PFSK-1 (cell line): ENCODE results near the gene ASCC1.

Experiments
- FOXP2 ChIP-seq: optimal IDR thresholded peaks from 2 replicates; pipeline ENCODE3; 2011; ENCODE audit warnings: borderline replicate concordance, control low read depth, inconsistent platforms; ENCODE audit not compliant: insufficient read depth; ENCODE audit errors: extremely low read length, extremely low read depth
- POLR2AphosphoS5 ChIP-seq: IDR thresholded peaks from 2 replicates; pipeline ENCODE4 v1.6.1; 2012; ENCODE audit warnings: low read depth, mild to moderate bottlenecking, control low read depth, low read length, moderate library complexity
- SIN3A ChIP-seq: IDR thresholded peaks from 2 replicates; pipeline ENCODE4 v1.6.1; 2012; ENCODE audit warnings: mild to moderate bottlenecking, low read length, moderate library complexity, borderline replicate concordance; ENCODE audit not compliant: insufficient read depth
- TAF1 ChIP-seq: IDR thresholded peaks from 2 replicates; pipeline ENCODE4 v1.6.1; 2012; ENCODE audit warnings: low read length, control low read depth, borderline replicate concordance; ENCODE audit not compliant: insufficient read depth
- TF ChIP-seq, protein P1 (sequence below), 2 experiments: IDR thresholded peaks; 2 replicates each; pipeline versions ENCODE4 v1.6.1 to v1.8.0; 2011 to 2012; ENCODE audit warnings: low read depth in 2 of 2, low read length in 2 of 2, control low read depth in 1 of 2, inconsistent platforms in 1 of 2, mild to moderate bottlenecking in 1 of 2, moderate library complexity in 1 of 2; ENCODE audit not compliant: insufficient read depth in 1 of 2

ASCC1 gene

DNA sequence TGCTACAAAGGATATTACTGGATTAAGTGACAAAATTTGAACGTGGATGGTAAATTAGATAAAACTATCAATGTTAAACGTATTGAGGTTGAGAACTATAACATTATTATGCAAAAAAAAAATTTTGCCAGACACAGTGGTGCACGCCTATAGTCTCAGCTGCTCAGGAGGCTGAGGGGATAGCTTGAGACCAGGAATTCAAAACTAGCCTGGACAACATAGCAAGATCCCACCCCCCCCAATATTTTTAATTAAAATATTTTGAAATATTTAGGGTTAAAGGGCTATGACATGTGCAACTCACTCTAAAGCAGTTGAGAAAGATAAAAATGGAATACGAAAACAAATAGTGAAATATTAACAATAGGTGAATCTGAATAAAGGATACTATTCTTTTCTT lies 45.3 kb downstream of the ASCC1 start:
- TF ChIP-seq TAF1 (no peak), FOXP2 (no peak), POLR2AphosphoS5 (no peak), SIN3A (no peak)
- TF ChIP-seq, protein P1, sequence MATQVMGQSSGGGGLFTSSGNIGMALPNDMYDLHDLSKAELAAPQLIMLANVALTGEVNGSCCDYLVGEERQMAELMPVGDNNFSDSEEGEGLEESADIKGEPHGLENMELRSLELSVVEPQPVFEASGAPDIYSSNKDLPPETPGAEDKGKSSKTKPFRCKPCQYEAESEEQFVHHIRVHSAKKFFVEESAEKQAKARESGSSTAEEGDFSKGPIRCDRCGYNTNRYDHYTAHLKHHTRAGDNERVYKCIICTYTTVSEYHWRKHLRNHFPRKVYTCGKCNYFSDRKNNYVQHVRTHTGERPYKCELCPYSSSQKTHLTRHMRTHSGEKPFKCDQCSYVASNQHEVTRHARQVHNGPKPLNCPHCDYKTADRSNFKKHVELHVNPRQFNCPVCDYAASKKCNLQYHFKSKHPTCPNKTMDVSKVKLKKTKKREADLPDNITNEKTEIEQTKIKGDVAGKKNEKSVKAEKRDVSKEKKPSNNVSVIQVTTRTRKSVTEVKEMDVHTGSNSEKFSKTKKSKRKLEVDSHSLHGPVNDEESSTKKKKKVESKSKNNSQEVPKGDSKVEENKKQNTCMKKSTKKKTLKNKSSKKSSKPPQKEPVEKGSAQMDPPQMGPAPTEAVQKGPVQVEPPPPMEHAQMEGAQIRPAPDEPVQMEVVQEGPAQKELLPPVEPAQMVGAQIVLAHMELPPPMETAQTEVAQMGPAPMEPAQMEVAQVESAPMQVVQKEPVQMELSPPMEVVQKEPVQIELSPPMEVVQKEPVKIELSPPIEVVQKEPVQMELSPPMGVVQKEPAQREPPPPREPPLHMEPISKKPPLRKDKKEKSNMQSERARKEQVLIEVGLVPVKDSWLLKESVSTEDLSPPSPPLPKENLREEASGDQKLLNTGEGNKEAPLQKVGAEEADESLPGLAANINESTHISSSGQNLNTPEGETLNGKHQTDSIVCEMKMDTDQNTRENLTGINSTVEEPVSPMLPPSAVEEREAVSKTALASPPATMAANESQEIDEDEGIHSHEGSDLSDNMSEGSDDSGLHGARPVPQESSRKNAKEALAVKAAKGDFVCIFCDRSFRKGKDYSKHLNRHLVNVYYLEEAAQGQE (IDR thresholded peaks at IDR 0.05; ENCODE audit: insufficient read depth in 1 of 2, low read depth in 2 of 2, low read length in 2 of 2), result no peak

DNA sequence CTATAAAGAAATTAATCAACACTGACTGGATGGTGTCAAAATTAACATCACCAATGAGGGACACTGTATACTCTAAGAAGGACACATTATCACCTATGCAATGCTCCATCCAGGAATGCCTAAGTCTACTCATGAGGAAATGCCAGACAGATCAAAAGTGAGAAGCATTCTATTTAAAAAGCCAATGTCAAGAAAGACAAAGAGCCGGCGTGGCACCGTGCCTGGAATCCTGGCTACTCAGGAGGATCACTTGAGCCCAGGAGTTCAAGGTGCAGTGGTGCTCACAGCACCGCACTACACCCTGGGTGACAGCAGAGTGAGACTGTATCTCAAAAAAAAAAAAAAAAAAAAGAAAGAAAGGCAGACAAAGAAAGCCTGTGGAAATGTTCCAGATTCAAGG lies 45.8 kb downstream of the ASCC1 start:
- TF ChIP-seq TAF1 (no peak), SIN3A (no peak), POLR2AphosphoS5 (no peak)
- TF ChIP-seq, protein P1 (IDR thresholded peaks at IDR 0.05; ENCODE audit: insufficient read depth in 1 of 2, low read depth in 2 of 2, low read length in 2 of 2), result no peak

DNA sequence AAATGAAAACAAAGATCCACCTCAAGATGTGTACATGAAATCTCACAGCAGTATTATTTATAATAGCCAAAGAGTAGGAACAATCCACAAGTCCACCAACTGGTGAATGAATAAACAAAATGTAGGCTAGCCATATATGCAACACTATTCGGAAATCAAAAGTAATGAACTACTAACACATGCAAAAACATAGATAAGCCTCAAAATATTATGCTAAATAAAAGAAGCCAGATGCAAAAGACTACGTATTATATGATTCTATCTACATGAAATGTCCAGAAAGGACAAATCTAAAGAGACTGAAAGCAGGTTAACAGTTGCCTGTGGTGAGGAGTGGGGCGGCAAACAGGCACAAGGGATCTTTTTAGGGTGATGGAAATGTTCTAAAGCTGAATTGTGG lies 49.0 kb downstream of the ASCC1 start:
- TF ChIP-seq POLR2AphosphoS5 (no peak), FOXP2 (no peak)

DNA sequence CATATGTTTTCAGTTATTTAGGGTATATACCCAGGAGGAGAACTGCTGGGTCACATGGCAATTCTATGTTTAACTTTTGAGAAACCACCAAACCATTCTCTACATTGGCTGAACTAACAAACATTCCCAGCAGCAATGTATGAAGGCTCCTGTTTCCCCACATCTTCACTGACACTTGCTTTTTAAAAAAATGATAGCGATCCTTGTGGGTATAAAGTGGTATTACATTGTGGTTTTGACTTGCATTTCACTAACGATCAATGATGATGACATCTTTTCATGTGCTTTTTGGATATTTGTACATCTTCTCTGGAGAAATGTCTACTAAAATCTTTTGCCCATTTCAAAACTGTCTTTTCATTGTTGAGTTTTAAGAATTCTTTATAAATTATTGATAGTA lies 51.5 kb downstream of the ASCC1 start:
- TF ChIP-seq FOXP2, result no peak
- TF ChIP-seq TAF1, result no peak
- TF ChIP-seq, protein P1 (IDR thresholded peaks at IDR 0.05; ENCODE audit: insufficient read depth in 1 of 2, low read depth in 2 of 2, low read length in 2 of 2), result no peak
- no peak for TF ChIP-seq POLR2AphosphoS5
- no peak for TF ChIP-seq SIN3A

DNA sequence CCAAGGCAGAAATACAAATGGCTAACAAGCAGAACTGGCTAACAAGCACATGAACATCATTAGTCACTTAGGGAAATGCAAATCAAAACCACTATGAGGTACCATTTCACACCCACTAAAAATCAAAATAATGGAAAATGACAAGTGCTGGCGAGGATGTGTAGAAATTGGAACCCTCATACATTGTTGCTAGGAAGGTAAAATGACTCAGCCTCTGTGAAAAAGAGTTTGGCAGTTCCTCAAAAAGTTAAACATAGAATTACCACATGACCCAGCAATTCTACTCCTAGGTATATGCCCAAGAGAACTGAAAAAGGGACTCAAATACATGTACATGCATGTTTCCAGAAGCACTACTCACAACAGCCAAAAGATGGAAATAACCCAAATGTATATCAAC lies 53.1 kb downstream of the ASCC1 start:
- TF ChIP-seq, protein P1 (IDR thresholded peaks at IDR 0.05; ENCODE audit: insufficient read depth in 1 of 2, low read depth in 2 of 2, low read length in 2 of 2), result no peak
- TF ChIP-seq FOXP2 (no peak), POLR2AphosphoS5 (no peak), SIN3A (no peak), TAF1 (no peak)

DNA sequence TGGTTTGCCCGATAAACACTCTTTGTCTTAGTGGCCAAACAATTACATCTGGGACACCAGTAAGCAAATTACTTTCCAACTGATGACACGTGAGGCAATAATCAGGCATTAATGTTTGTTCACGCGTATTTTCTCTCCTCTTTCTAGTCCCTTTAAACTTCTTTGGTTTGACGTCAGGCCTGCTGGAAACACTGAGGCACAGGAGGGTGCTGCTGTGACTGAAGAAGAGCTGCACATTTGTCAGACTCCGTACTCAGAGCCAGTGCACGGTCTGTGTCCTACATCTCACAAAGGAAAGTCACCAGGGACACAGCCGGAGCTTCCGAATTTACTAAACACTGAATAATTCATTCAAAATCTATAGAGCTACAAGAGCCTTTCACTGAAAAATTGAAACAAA lies 57.9 kb downstream of the ASCC1 start:
- TF ChIP-seq TAF1 (no peak), POLR2AphosphoS5 (no peak), SIN3A (no peak), FOXP2 (no peak)
- TF ChIP-seq, protein P1 (IDR thresholded peaks at IDR 0.05; ENCODE audit: insufficient read depth in 1 of 2, low read depth in 2 of 2, low read length in 2 of 2), result no peak
